Fibroblast of skin of scalp (primary cell): ENCODE data around the gene CAMTA1.

Source experiments
- DNase-seq: peaks from one replicate; pipeline ENCODE4 v3.0.0-alpha.2; 2013

Gene CAMTA1

DNA sequence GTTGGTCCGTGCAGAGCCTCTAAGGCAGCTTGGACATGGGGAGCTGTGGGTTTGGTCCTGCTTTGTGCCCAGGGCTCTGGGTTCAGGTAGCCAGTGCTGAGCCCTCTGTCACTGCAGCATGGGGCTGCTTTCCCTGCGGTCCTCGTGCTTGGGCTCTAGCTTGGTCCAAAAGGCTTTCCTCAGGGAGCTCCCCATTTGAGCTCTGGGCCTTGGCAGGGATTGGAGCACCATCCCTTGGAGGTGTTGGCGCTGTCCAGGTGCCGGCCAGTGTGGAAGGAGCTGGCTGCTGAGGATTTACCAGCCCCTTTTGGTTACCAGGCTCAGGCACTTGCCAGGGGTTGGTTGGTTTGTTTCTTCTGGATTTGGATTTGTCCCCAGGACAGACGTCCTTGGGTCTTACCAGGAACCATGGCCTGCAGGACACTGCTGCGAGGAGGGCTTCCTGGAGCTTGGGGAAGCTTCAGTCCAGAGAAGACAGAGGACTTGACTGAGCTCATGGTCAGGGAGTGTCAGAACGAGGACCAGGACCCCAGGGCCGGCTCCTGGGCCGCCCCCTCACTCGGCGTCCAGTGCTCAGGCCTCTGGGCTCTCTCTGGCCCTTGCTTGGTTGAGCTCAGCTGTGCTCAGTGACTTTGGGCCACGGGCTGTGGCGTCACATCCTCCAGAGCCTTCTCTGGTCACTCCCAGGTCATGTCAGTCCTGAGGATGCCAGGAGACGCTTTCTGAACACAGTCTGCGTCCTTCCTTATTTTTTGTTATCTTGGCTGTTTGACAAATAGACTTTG lies 224.7 kb downstream of the CAMTA1 start:
- no peak for DNase-seq

DNA sequence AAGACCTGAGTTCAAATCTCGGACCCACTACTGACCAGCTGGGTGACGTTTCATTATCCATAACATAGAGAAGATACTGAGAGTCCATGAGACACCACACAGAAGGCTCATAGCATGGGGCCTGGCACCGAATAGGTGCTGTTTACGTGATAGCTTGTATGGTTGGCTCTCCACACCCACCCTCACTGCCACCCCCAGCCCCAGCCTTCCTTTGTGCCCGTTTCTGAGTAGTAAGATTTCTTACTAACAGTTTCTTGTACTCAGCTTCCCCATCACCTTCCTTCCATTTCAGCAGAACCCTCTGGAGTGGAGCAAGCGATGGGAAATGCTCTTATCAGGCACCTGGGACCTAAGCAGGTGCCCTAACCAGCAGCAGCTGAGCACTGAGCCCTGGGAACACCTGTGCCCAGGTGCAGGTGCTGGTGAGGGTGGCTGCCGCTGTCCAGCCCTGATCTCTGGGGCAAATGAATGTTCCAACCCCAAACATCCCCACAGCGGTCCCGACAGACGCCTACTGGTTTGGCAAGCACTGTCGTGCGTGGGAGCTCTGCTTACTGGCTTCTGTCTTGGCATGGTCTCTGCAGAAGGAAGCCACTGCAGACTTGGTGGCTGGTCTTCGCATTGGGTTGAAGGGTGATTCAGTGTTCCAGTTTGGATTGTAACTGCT lies 225.4 kb downstream of the CAMTA1 start:
- DNase-seq, result no peak

DNA sequence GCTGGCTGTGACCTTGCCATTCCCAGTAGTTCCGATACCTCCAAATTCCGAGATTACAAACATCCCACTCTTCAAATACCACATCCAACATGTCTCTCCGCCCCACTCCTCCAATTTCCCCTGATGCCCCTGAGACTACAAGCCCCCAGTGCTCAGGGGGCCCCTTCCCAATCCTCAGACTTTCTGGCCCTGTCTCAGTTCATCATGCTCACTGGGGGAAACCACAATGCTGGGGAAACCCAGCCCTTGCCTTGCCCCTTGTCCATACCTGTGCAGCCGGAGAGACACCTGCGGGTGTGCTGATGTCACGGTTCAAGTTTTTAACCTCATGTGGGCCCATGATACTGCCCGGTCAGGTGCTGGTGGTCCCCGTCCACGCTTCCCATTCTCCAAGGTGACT lies 226.6 kb downstream of the CAMTA1 start:
- no peak for DNase-seq

DNA sequence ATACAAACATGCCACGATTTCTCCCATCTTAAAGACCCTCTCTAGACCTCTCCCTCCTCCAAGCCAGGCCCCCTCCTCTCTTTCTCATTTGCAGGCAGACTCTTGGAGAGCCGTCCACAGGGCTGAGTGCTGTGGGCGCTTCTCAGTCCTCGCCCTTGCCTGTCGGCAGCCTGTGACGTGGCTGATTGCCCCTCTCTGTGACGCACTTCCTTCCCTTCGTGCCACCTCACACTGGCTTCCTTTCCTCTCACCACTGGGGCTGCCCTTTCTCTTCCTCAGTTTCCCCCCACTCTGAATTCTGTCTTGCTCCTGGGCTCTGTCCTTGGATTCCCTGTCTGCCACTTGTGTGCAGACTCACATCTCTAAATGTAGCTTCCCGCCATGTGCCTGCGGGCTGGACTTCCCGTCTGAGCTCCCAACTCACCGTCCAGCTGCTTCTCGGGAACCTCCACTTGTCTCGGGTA lies 227.2 kb downstream of the CAMTA1 start:
- DNase-seq, result no peak

DNA sequence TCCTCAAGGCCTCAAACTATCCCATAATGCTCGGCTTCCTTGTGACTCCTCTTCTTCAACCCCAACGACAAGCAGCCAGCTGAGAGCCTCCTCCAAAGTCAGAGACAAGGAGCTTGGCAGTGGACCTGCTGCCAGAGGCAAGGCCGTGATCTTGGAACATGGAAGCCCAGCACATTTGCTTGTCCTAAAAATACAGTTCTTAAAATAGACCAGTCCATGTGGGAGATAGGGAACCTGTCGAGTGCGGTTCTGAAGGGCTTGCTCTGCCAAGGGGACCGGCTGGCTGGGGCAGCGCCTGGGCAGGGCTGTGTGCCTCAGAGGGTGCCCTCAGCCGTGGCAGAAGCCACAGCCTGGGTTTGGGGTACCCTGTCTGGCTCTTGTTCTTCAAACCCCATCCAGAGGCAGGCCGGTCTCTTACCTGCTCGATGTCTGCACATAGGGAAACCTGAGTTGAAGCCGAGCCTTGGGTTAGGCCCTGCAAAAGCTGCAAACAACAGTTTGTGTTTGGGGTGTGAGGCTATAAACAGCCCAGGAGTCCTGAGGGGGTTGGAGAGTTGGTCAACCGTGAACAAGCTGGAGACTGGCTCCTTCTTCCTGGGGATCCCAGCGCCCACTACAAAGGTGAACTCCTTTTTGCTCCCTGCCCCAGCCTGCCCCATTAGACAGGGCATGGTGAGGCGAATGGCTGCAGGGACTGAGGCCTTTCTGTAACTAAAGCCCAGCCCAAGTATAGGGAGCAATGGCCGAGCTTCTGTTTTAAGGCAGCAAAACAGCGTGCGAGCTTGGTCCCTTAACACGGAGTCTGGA lies 228.8 kb downstream of the CAMTA1 start:
- no peak for DNase-seq

DNA sequence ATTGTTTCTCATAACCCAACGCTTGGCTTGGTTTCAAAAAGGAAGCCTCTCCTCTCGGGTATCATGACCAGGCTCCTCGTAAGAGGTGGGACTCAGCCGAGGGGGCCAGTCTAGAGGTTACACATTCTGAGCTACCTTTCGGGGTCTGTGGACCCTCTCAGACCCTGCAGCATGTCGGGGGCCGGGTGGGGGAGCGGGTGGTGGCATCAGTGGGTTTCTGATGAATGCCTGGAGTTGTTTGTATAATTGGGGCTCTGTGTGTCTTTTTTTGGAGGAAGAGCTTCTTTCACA lies 229.3 kb downstream of the CAMTA1 start:
- peak; percentile 27 for DNase-seq

DNA sequence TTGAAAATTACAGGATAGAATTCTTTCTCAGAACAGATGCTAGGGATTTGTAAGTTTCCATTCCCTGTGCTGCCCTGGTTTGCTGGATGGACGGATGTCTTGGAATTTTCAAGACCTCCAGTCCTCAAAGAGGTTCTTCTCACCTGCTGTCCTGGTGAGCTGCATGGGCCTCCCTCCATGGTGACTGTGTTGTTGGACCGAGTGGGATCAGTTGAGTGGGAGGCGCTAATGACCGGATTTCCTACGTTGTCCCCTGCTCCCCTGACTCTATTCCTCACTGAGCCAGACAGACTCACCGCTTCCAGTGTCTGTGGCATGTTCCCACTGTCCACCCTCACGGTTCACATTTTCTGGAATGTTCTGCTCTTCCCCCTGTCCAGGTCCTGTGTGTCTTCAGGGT lies 229.8 kb downstream of the CAMTA1 start:
- DNase-seq, result no peak

DNA sequence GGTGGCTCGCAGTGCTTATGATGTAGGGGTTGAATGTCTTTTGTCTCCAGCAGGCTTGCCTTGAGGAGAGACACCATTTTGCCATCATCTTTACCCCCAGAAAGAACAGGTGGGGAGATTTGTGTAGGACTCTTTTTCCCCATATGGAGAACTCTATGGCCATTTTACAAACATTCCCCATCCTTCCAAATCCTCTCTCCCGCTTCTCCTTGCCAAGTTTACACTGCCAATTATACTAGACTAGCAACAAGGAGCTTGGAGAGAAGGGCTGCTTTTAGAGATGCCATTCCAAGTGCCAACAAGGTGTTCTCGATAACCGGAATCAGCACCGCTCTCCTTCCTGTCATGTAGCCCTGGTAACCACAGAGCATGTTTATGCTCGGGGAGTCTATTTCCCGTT lies 233.1 kb downstream of the CAMTA1 start:
- no peak for DNase-seq

DNA sequence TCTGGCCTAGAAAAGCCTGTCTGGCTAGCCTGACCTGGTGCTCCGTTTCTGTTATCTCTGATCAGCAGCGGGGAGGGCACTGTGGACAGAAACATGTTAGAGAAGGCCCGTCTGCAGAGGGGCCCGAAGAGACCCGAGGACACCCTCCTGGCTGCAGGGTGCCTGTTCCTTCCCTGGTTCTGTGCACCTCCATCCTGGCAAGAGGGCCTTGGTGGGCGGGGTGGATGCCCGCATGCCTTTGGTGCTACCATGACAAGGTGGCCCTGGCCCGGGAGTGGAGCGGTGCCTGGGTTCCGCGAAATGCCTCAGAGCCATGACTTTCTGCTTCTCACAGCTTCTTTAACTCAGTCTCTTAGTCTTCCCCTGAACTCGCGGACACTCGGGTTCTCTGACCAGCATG lies 233.6 kb downstream of the CAMTA1 start:
- no peak for DNase-seq

DNA sequence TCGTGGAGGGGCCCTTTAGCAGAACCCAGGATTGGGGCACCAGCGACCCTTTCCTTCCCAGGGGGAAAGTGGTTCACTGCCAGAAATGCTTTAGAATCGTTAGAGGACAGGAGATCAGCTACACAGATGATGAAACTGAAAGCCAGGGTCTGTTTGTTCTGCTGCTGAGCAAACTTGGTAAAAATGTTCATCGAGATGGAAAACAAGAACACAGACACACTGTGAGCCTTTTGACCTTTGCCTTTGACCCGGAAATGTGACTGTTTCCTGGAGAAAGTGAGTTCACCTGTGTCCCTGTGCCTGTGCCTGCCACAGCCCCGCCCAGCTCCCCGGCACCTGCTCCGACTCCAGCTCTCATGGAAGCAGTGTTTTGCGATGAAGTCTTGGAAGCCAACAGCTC lies 234.3 kb downstream of the CAMTA1 start:
- DNase-seq, result no peak

DNA sequence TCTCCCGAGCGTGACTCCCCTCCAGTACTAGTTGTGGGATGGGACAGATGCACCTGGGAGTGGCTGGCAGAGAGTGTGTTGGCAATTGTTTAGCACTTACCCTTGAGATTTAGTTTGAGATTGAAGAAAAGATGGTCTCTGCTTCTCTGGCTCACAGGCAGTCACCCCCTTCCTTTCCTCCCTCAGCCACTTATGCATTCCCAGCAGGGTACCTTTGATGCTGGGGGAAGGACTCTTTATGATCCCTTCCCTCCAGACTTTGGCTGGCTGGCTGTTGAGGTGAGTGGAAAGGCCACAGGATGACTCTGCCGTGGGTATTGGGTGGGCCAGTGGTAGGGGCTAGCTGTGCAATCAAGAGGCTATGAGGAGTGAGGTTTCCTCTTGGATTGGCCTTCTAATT lies 236.8 kb downstream of the CAMTA1 start:
- DNase-seq, result no peak

DNA sequence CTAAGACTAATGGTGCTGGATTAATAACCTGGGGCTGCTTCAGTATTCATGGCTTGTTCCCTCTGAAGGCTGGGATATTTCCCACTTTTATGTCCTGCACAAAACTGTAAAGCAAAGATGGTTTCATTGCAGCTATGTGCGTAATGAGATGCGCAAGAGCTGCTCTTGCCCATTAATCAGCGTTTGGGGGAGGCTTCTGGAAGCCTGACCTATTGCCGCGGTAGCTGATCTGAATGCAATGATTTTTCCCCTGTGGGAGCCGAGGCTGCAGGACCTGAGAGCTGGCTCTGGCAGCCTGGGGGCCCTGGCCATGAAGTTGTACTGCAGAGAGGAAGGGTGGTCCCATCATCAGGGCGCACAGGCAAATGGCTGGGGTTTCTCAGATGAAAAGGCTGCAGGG lies 239.8 kb downstream of the CAMTA1 start:
- DNase-seq, result no peak

DNA sequence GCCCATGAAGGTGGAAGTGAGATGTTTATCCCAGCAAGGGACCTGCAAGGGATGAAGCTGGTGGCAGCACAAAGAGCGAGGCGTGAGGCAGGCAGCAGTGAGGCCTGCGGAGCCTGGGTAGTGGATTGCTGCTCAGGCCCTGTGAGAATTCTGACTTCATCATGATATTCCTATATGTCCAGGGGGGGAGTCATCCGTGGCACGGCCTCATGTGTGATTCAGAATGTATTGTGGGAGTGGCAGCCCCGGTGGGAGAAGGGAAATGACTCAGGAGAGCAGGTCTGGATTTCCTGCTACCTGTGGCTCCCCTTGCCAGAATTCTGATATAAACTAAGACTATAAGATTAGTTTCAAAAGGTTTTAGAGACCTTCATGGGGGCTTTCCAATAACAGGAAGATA lies 240.9 kb downstream of the CAMTA1 start:
- no peak for DNase-seq

DNA sequence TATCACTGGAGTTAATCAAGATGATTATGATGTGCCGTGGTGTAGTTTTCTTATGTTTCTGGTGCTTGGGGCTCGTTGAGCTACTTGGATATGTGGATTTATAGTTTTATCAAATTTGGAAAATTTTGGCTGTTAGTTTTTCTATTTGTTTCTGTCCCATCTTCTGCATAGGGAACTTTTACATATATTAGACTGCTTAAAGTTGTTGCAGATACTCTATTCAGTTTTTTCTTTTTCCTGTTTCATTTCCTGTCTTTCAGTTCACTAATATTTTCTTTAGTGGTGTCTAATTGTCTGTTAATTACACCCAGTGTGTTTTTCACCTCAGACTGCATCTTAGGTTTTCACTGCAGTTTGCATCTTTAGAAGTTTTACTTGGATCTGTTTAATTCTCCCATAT lies 247.7 kb downstream of the CAMTA1 start:
- no peak for DNase-seq

DNA sequence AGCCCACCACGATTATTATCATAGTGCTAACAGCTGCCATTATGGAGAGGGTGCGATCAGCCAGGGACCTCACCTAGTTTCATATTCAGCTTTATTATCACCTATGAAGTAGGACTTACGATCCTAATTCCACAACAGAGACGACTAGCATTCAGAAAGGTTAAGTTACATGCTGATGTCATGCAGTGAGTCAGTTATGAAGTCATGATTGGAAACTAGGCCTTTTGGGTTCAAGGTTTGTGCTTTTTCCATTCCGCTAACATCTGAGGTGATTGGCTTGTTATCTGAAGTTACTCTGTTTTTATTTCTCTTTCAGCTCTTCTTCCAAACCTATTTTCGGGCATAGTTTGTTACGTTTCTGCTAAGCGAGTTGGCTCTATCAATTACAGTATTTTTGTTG lies 251.1 kb downstream of the CAMTA1 start:
- DNase-seq, result no peak

DNA sequence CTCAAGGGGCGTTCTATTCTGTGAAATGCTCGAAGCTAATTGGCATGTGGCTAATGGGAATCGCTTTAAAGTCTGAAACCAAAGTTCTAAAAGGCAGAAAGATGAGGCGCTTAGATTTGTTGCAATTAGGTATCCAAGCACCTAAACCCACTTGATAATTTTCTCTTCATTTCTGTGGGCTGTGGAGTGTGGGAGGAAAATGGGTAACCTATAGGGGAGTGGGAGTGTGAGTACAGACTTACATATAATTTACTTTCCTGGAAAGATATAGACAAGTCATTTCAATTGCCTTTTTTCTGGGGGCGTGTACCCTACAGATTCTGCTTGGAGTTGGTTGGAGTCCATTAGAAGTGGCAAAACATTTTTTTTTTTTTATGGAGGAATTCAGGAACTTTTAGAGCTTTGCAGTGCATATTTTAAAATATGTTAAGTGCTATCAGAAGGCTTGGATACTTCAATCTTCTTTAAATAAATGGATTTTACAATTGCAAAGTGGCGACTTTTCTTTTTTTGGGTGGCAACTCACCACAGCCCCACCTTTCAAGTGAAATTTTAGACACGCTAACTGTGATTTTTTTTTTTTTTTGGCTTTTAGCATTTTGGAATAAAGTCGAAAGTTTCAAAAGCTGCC lies 254.5 kb downstream of the CAMTA1 start:
- DNase-seq, result no peak

DNA sequence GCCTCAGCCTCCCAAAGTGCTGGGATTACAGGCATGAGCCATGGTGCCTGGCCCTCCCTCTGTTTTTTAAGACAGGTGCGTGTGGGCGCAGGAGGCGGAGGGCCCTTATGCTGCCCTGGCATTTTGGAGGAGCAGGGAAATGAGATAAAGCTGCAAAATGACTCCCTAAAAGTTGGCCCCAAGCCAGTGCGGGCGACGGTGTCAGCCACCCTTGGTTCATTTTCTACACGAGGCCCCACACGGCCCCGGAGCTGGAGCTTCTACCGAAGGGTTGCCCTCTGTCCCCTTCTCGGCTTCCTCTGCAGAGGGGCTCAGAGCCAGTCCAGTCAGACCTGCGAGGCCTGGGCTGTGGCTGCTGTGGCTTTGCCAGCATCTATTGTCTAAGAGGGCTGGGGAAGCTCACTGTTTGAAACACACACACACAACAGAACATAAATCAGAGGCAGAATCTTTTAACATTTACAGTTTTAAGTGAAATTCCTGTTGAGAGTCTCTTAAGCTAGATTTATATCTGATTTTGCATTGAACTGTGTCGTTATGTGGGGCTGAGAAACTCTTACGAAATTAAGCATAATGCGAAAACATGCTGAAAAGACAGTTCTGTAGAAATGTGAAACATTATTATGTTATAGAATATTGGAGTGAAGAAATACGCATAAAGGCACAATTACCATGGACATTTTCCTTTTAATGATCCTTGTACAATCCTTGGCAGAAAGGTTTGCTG lies 255.9 kb downstream of the CAMTA1 start:
- no peak for DNase-seq

DNA sequence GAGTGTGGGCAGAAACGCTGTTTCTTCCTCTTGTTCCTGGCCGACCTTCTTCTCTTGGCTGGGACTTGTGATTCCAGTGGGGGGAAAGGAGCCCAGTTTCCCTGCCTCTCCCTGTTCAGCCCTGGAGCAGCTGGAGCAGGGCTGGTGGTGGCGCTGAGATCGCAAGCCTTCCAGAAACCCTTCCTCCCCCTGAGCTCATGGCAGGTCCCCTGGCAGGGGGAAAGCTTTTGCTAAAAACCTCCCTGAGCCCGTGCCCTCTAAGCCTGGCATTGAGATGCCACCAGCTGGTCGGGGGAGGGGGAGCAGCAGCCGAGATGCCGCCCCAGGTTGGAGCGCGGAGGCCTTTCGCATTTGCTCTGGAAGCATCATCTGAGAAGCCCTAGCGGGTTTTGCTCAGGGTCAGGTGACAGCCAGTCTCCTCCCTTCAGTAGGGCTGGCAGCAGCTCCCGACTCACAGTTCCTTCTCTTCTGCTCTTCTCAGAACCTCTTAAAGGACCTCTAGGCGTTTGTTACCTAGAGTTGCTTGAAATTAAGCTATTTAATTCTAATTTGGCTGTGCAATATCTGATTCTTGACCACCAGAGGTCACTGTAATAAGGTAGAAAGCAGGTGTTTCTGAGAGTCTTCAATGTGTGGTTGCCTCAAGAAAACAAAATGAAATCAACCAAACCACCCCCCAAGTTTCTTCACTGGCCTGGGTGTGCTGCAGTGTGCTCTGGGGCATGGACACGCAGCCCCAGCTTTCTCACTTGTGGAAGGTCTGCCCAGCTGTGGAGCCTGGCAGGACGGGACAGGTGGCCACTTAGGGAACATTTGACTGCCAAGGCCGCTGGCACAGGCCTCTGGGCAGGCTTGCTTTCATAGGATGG lies 257.3 kb downstream of the CAMTA1 start:
- DNase-seq, result peak; percentile 25

DNA sequence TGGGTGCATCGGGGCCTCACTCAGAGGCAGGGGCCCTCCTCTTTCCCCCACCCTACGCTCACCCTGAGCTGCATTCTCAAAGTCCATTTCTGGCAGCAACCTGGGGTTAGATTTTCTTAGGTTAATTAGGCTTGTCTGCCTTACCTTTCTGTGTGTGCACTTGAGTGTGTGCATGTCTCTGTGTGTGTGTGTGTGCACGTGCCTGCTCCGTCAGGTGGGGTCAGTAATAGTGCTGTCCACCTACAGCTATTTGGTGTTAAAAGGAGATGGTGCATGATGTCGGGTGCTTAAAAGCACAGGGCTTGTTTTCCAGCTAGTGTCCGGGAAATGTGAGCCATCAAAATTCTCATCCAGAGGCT lies 257.9 kb downstream of the CAMTA1 start:
- no peak for DNase-seq

DNA sequence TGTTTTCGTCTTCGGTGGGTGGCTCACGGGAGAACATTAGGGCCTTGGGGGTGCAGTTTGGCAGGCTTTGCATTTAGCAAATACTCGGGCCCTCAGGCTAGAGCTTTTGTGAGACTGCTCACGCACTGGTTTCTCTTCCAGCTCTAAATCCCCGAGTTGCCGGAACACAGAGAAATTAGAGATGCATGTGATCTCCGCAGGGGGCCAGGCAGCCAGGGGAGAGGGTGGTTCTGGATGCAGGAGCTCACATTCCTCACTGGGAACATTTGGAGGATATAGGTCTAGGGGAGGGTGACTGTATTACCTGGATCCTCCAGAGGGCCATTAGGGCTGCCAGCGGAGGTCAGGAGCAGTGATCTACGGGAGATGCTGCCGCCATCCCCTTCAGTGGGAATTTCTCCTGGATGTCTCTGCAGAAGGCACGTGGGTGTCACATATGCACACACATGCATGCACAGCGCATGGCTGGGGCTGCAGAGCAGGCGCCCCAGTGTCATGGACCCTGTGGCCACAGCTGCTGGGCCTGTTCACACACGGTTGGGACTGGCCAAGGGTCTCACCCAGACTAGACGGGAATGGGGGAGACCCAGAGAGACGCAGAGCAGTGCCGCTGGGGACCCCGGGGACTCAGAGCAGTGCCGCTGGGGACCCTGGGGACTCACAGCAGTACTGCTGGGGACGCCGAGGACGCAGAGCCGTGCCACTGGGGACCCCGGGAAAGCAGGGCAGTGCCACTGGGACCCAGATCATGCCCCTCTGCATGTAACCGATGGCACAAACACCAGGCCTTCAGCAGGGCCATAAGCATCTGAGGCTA lies 258.7 kb downstream of the CAMTA1 start:
- no peak for DNase-seq

DNA sequence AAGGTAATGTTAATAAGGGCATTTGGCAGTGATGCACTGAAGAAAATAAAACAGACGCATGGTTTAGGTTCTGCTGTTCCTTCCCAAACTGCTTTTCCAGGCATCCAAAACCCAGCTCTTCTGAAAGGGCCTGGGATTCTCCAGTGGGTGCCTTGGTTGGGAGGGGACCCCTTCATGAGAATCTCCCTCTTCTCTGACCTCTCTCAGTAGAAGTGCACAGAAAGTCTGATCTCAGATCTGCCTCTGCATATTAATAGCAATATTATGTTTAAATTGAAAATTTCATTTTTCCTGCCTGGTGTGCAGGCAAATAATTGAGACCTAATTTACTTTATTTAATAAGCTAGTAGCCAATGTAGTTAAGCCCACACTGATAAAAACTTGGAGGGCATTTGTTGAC lies 260.6 kb downstream of the CAMTA1 start:
- no peak for DNase-seq
